Endodermal cell (in vitro differentiated cells): ENCODE measurements around the gene GPR141. TPM values are rescaled to one million over a fixed set of nuclear protein-coding genes. Genes with fewer than 3 reads are reported as not detected.

Experiments
- DNase-seq: peaks from one replicate; pipeline ENCODE4 v3.0.0-alpha.2; 2017
- H3K27ac ChIP-seq: 2 replicates; pipeline ENCODE4 v1.5.1; 2013; ENCODE audit warnings: mild to moderate bottlenecking, low read depth, low read length, moderate library complexity
- H3K27me3 ChIP-seq: 2 replicates; pipeline ENCODE4 v1.6.1; 2013; ENCODE audit warnings: mild to moderate bottlenecking, low read length, moderate library complexity; ENCODE audit not compliant: insufficient read depth, control insufficient read depth, poor library complexity, severe bottlenecking
- H3K36me3 ChIP-seq: 2 replicates; pipeline ENCODE4 v1.7.0; 2013; ENCODE audit warnings: mild to moderate bottlenecking, low read length, moderate library complexity; ENCODE audit not compliant: control insufficient read depth, insufficient read depth
- H3K4me1 ChIP-seq: one replicate; pipeline ENCODE4 v1.7.0; 2013; ENCODE audit warnings: low read length; ENCODE audit not compliant: control insufficient read depth, insufficient read depth
- H3K4me3 ChIP-seq: 2 replicates; pipeline ENCODE4 v1.5.1; 2013; ENCODE audit warnings: mild to moderate bottlenecking, low read length, moderate library complexity
- H3K9ac ChIP-seq: 2 replicates; pipeline ENCODE4 v1.6.1; 2013; ENCODE audit warnings: mild to moderate bottlenecking, low read length, moderate library complexity; ENCODE audit not compliant: poor library complexity, severe bottlenecking; ENCODE audit errors: extremely low read depth
- H3K9me3 ChIP-seq: 2 replicates; pipeline ENCODE4 v1.6.1; 2013; ENCODE audit warnings: mild to moderate bottlenecking, low read length, moderate library complexity; ENCODE audit not compliant: control insufficient read depth
- H3K27ac Mint-ChIP-seq: 2 replicates; pipeline ENCODE4 v1.8.0; 2020; ENCODE audit warnings: mixed read lengths
- H3K27me3 Mint-ChIP-seq: 2 replicates; pipeline ENCODE4 v1.8.0; 2021; ENCODE audit warnings: mild to moderate bottlenecking, mixed read lengths; ENCODE audit not compliant: insufficient read depth
- H3K36me3 Mint-ChIP-seq: 2 replicates; pipeline ENCODE4 v1.8.0; 2020; ENCODE audit warnings: low read depth, mixed read lengths
- H3K4me1 Mint-ChIP-seq: 2 replicates; pipeline ENCODE4 v1.8.0; 2020; ENCODE audit warnings: mixed read lengths
- H3K4me3 Mint-ChIP-seq: 2 replicates; pipeline ENCODE4 v1.8.0; 2020; ENCODE audit warnings: mild to moderate bottlenecking, moderate library complexity, mixed read lengths
- H3K9me3 Mint-ChIP-seq: 2 replicates; pipeline ENCODE4 v1.8.0; 2020; ENCODE audit warnings: mild to moderate bottlenecking, mixed read lengths
- WGBS, 2 experiments: methylation state at CpG; one replicate each; pipeline versions ENCODE4 v1.1.5 to v1.1.7; 2013; ENCODE audit warnings: missing lambda C conversion rate in 2 of 2, mixed read lengths in 1 of 2; ENCODE audit not compliant: insufficient coverage in 1 of 2, insufficient read length in 1 of 2; 5-methylcytosine and 5-hydroxymethylcytosine counted together
- total RNA-seq, 2 donors: library from RNA; stranded (reverse); fragmentation: NEBNext Ultra II Directional in 1 of 2; extraction: Animal tissue kit (Norgen Biotek cat#: 25700) in 1 of 2; gene quantifications; 2 replicates in 1 of 2; 3 replicates in 1 of 2; pipeline ENCODE4 v1.2.1, GENCODE V29; 2021
- TF ChIP-seq, protein P1 (sequence below): fragments of 200-600 bp; sonication (generic); conservative IDR thresholded peaks from 2 replicates; pipeline ENCODE4 v1.5.0; 2021; ENCODE audit warnings: antibody characterized with exemption, mild to moderate bottlenecking

Gene GPR141
- total RNA-seq, 2 donors from 2014 or later, result 1.9 to 3.9 TPM

GRCh38 chr7:37718585-37718984 lies 35.0 kb downstream of the GPR141 start:
- H3K9me3 ChIP-seq, result no peaks in the 10 kb centered on the region
- TF ChIP-seq, protein P1, sequence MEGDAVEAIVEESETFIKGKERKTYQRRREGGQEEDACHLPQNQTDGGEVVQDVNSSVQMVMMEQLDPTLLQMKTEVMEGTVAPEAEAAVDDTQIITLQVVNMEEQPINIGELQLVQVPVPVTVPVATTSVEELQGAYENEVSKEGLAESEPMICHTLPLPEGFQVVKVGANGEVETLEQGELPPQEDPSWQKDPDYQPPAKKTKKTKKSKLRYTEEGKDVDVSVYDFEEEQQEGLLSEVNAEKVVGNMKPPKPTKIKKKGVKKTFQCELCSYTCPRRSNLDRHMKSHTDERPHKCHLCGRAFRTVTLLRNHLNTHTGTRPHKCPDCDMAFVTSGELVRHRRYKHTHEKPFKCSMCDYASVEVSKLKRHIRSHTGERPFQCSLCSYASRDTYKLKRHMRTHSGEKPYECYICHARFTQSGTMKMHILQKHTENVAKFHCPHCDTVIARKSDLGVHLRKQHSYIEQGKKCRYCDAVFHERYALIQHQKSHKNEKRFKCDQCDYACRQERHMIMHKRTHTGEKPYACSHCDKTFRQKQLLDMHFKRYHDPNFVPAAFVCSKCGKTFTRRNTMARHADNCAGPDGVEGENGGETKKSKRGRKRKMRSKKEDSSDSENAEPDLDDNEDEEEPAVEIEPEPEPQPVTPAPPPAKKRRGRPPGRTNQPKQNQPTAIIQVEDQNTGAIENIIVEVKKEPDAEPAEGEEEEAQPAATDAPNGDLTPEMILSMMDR, result no peak
- H3K4me1 ChIP-seq, result peaks cover 3% of the 10 kb centered on the region
- no peaks in the 10 kb centered on the region for H3K36me3 Mint-ChIP-seq
- H3K27ac ChIP-seq, result no peak overlapping the region
- H3K4me1 Mint-ChIP-seq, result peaks cover 8% of the 10 kb centered on the region
- H3K36me3 ChIP-seq, result no peaks in the 10 kb centered on the region
- no peak for DNase-seq
- H3K27me3 Mint-ChIP-seq, result peaks cover 2% of the 10 kb centered on the region
- peaks cover 3% of the 10 kb centered on the region for H3K27me3 ChIP-seq
- 90 to 93% methylated on average over 2 of the region's 2 CpGs for WGBS, 2 experiments
- H3K4me3 ChIP-seq, result no peak overlapping the region
- H3K4me3 Mint-ChIP-seq, result no peak overlapping the region
- no peak overlapping the region for H3K27ac Mint-ChIP-seq
- no peak overlapping the region for H3K9ac ChIP-seq
- no peaks in the 10 kb centered on the region for H3K9me3 Mint-ChIP-seq

DNA sequence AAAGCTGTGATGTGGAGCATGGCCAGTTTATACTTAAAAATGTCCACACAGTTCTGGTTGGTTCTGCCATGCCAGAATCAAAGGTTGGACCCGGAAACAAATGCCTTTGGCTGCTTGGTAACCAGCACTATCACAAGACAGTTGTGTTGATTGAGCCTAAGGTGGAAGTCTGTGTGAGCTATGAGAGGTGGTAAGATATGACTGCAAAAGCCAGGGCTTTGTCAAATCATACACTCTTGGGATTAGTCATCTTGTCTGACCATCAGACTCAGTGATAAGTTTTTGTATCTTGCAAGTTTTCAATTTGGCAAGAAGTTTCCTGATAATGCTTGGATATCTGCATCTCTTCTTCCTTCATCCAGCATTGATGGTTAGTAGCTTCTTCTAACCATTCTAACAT lies 35.5 kb downstream of the GPR141 start:
- no peak overlapping the region for H3K27ac Mint-ChIP-seq
- no peaks in the 10 kb centered on the region for H3K9me3 Mint-ChIP-seq
- 80 to 86% methylated on average over 1 of the region's 1 CpG for WGBS, 2 experiments
- no peak overlapping the region for H3K9ac ChIP-seq
- H3K36me3 ChIP-seq, result no peaks in the 10 kb centered on the region
- no peaks in the 10 kb centered on the region for H3K36me3 Mint-ChIP-seq
- no peak overlapping the region for H3K4me3 Mint-ChIP-seq
- peaks cover 7% of the 10 kb centered on the region for H3K27me3 ChIP-seq
- H3K27ac ChIP-seq, result no peak overlapping the region
- no peak overlapping the region for H3K4me3 ChIP-seq
- peaks cover 3% of the 10 kb centered on the region for H3K4me1 ChIP-seq
- peaks cover 4% of the 10 kb centered on the region for H3K4me1 Mint-ChIP-seq
- peaks cover 2% of the 10 kb centered on the region for H3K27me3 Mint-ChIP-seq
- no peaks in the 10 kb centered on the region for H3K9me3 ChIP-seq
- TF ChIP-seq, protein P1, result no peak
- DNase-seq, result no peak

- Histone ChIP-seq H3K27ac (no peak overlapping the region), H3K9me3 (no peaks in the 10 kb centered on the region), H3K27me3 (peaks cover 47% of the 10 kb centered on the region), H3K36me3 (no peaks in the 10 kb centered on the region), H3K4me3 (no peak overlapping the region), H3K4me1 (no peaks in the 10 kb centered on the region), H3K9ac (no peak overlapping the region)
- H3K36me3 Mint-ChIP-seq, result no peaks in the 10 kb centered on the region
- TF ChIP-seq, protein P1, result no peak
- H3K4me1 Mint-ChIP-seq, result peaks cover 6% of the 10 kb centered on the region
- WGBS, 2 experiments, result 92 to 96% methylated on average over 4 of the region's 4 CpGs
- H3K27me3 Mint-ChIP-seq, result peaks cover 12% of the 10 kb centered on the region
- no peak overlapping the region for H3K4me3 Mint-ChIP-seq
- DNase-seq, result no peak
- H3K27ac Mint-ChIP-seq, result no peak overlapping the region
- H3K9me3 Mint-ChIP-seq, result no peaks in the 10 kb centered on the region
These were observed 41.2 kb downstream of the GPR141 start for GRCh38 chr7:37724732-37725131.
